Liver (tissue), 9 donors: ENCODE data around the gene ATP13A5. TPM values are rescaled to one million over a fixed set of nuclear protein-coding genes. Genes with fewer than 3 reads are reported as not detected.

Source experiments
- DNase-seq: peaks from one replicate; pipeline ENCODE4 v3.0.0-alpha.2; 2017; ENCODE audit warnings: low spot score
- H3K27ac ChIP-seq, 2 donors: one replicate each; pipeline ENCODE4 v1.7.0; 2013; ENCODE audit warnings: inconsistent platforms in 2 of 2, low read length in 2 of 2, control low read depth in 1 of 2, low read depth in 1 of 2, mild to moderate bottlenecking in 1 of 2
- H3K27me3 ChIP-seq, 4 donors: one replicate each; pipeline versions ENCODE4 v1.6.1 to v1.7.0; 2013; ENCODE audit warnings: low read length in 3 of 4, inconsistent platforms in 1 of 4, mild to moderate bottlenecking in 1 of 4, moderate library complexity in 1 of 4; ENCODE audit not compliant: control insufficient read depth in 4 of 4, insufficient read depth in 4 of 4
- H3K36me3 ChIP-seq, 4 donors: one replicate each; pipeline versions ENCODE4 v1.6.1 to v1.7.0; 2013; ENCODE audit warnings: low read length in 3 of 4, mild to moderate bottlenecking in 3 of 4, low read depth in 1 of 4, moderate library complexity in 1 of 4; ENCODE audit not compliant: control insufficient read depth in 4 of 4, insufficient read depth in 3 of 4
- H3K4me1 ChIP-seq, 4 donors: one replicate each; pipeline versions ENCODE4 v1.6.1 to v1.7.0; 2013; ENCODE audit warnings: low read length in 3 of 4, mild to moderate bottlenecking in 3 of 4, moderate library complexity in 1 of 4; ENCODE audit not compliant: control insufficient read depth in 4 of 4, insufficient read depth in 4 of 4
- H3K4me3 ChIP-seq, 3 donors: one replicate each; pipeline versions ENCODE4 v1.6.1 to v1.7.0; 2013; ENCODE audit warnings: low read length in 3 of 3, control low read depth in 1 of 3, low read depth in 1 of 3, mild to moderate bottlenecking in 1 of 3
- H3K9ac ChIP-seq, 2 donors: one replicate each; pipeline ENCODE4 v1.7.0; 2013; ENCODE audit warnings: low read length in 2 of 2, mild to moderate bottlenecking in 2 of 2, moderate library complexity in 2 of 2, control low read depth in 1 of 2, low read depth in 1 of 2
- H3K9me3 ChIP-seq, 4 donors: one replicate each; pipeline versions ENCODE4 v1.6.1 to v1.7.0; 2013; ENCODE audit warnings: low read length in 3 of 4; ENCODE audit not compliant: control insufficient read depth in 4 of 4
- CTCF ChIP-seq: fragments of 150-350 bp; IDR thresholded peaks from 2 replicates; pipeline ENCODE4 v1.5.1; 2017; ENCODE audit warnings: improper control_type of control experiment, low read depth, low read length; ENCODE audit not compliant: missing input control
- EGR1 ChIP-seq, 2 donors: IDR thresholded peaks; 2 replicates each; pipeline ENCODE4 v1.6.1; 2016 to 2018; ENCODE audit warnings: antibody characterized with exemption in 2 of 2, low read depth in 2 of 2
- FOXA2 ChIP-seq: IDR thresholded peaks from 2 replicates; pipeline ENCODE4 v1.6.1; 2016; ENCODE audit warnings: antibody characterized with exemption
- GABPA ChIP-seq, 2 donors: IDR thresholded peaks in 1 of 2; conservative IDR thresholded peaks in 1 of 2; 2 replicates each; pipeline ENCODE4 v1.6.1; 2016; ENCODE audit warnings: antibody characterized with exemption in 2 of 2, mild to moderate bottlenecking in 1 of 2, moderate library complexity in 1 of 2
- HNF4A ChIP-seq, 2 donors: conservative IDR thresholded peaks; 2 replicates each; pipeline ENCODE4 v1.6.1; 2016; ENCODE audit warnings: antibody characterized with exemption in 2 of 2, mild to moderate bottlenecking in 2 of 2
- HNF4G ChIP-seq: IDR thresholded peaks from 2 replicates; pipeline ENCODE4 v1.6.1; 2016; ENCODE audit warnings: antibody characterized with exemption
- JUND ChIP-seq, 2 donors: IDR thresholded peaks; 2 replicates each; pipeline ENCODE4 v1.6.1; 2016; ENCODE audit warnings: antibody characterized with exemption in 2 of 2
- NR2F2 ChIP-seq: IDR thresholded peaks from 2 replicates; pipeline ENCODE4 v1.6.1; 2016; ENCODE audit warnings: antibody characterized with exemption
- RAD21 ChIP-seq, 2 donors: IDR thresholded peaks; 2 replicates each; pipeline ENCODE4 v1.6.1; 2016; ENCODE audit warnings: antibody characterized with exemption in 2 of 2, mild to moderate bottlenecking in 2 of 2
- RXRA ChIP-seq, 2 donors: IDR thresholded peaks; 2 replicates each; pipeline ENCODE4 v1.6.1; 2017 to 2018; ENCODE audit warnings: antibody characterized with exemption in 2 of 2, mild to moderate bottlenecking in 1 of 2
- SP1 ChIP-seq: IDR thresholded peaks from 2 replicates; pipeline ENCODE4 v1.6.1; 2018; ENCODE audit warnings: antibody characterized with exemption, mild to moderate bottlenecking
- TAF1 ChIP-seq: conservative IDR thresholded peaks from 2 replicates; pipeline ENCODE4 v1.6.1; 2016; ENCODE audit warnings: antibody characterized with exemption, mild to moderate bottlenecking
- YY1 ChIP-seq: IDR thresholded peaks from 2 replicates; pipeline ENCODE4 v1.6.1; 2016; ENCODE audit warnings: antibody characterized with exemption, mild to moderate bottlenecking
- ZBTB33 ChIP-seq: IDR thresholded peaks from 2 replicates; pipeline ENCODE4 v1.6.1; 2016; ENCODE audit warnings: antibody characterized with exemption
- WGBS: extraction: QIAGEN DNeasy Blood & Tissue Kit; methylation state at CpG from one replicate; pipeline ENCODE4 v1.1.7; 2013; 5-methylcytosine and 5-hydroxymethylcytosine counted together
- polyA plus RNA-seq, 2 donors: library from polyadenylated mRNA; stranded (reverse) in 1 of 2; unstranded in 1 of 2; fragments of 200-250 nt in 1 of 2; fragments of >200 nt in 1 of 2; fragmentation: Nextera tagmentation in 1 of 2; extraction: Ambion mirVana in 1 of 2; gene quantifications; one replicate each; pipeline versions ENCODE4 v1.2.1 to v1.2.3, GENCODE V29; 2013 to 2015
- total RNA-seq, 2 donors: library from RNA; depleted of rRNA; stranded (reverse); fragments of >200 nt; gene quantifications; one replicate each; pipeline ENCODE4 v1.2.3, GENCODE V29; 2014
- TF ChIP-seq, protein P1 (sequence below): IDR thresholded peaks from 2 replicates; pipeline ENCODE4 v1.6.1; 2016; ENCODE audit warnings: antibody characterized with exemption
- TF ChIP-seq, protein P2 (sequence below): IDR thresholded peaks from 2 replicates; pipeline ENCODE4 v1.6.1; 2016; ENCODE audit warnings: antibody characterized with exemption, mild to moderate bottlenecking
- TF ChIP-seq, protein P3 (sequence below): IDR thresholded peaks from 2 replicates; pipeline ENCODE4 v1.6.1; 2016; ENCODE audit warnings: antibody characterized with exemption
- donor health status: healthy.
- donor health status: healthy.
- donor health status: healthy.
- donor health status: healthy.
- donor health status: healthy.

Gene ATP13A5
- total and polyA plus RNA-seq, 4 donors, result 0.21 TPM; not detected in 3

DNA sequence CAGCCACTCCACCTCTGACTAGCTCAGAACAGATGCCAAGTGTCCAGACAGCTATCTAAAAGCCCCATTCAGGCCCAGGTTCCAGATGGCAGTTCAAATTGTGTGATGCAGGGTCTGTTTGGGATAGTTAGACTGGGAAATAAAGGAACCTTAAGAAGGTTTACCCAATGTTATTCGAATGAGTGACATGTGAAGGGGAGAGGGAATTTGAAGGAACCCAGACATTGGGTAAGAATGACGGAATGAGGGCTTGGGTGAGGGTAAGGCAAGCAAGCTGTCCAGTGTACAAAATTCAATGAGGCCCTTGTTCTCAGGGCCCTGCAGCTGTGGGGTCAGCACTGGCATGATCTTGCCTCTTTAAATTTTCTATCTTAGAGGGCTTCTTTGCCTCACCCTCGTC, 34.1 kb downstream of the ATP13A5 start:
- Histone ChIP-seq H3K36me3 (no peaks in the 10 kb centered on the region), H3K9ac (no peak overlapping the region), H3K4me3 (no peak overlapping the region), H3K4me1 (no peaks in the 10 kb centered on the region), H3K9me3 (no peaks in the 10 kb centered on the region), H3K27me3 (peaks cover 0 to 4% (median 0%) of the 10 kb centered on the region in 4 donors), H3K27ac (no peak overlapping the region)
- TF ChIP-seq ZBTB33 (no peak), RXRA (IDR thresholded peaks at IDR 0.05) (no peak), CTCF (no peak), RAD21 (IDR thresholded peaks at IDR 0.05) (no peak), EGR1 (IDR thresholded peaks at IDR 0.05; ENCODE audit: low read depth in 2 of 2) (no peak), NR2F2 (no peak), HNF4G (no peak), FOXA2 (no peak), YY1 (no peak), HNF4A (conservative IDR thresholded peaks at IDR 0.05) (no peak), SP1 (no peak), JUND (IDR thresholded peaks at IDR 0.05) (no peak), GABPA (IDR thresholded peaks at IDR 0.05 in 1 of 2, conservative IDR thresholded peaks at IDR 0.05 in 1 of 2) (no peak)
- TF ChIP-seq, protein P1, sequence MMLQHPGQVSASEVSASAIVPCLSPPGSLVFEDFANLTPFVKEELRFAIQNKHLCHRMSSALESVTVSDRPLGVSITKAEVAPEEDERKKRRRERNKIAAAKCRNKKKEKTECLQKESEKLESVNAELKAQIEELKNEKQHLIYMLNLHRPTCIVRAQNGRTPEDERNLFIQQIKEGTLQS, result no peak
- TF ChIP-seq, protein P2, sequence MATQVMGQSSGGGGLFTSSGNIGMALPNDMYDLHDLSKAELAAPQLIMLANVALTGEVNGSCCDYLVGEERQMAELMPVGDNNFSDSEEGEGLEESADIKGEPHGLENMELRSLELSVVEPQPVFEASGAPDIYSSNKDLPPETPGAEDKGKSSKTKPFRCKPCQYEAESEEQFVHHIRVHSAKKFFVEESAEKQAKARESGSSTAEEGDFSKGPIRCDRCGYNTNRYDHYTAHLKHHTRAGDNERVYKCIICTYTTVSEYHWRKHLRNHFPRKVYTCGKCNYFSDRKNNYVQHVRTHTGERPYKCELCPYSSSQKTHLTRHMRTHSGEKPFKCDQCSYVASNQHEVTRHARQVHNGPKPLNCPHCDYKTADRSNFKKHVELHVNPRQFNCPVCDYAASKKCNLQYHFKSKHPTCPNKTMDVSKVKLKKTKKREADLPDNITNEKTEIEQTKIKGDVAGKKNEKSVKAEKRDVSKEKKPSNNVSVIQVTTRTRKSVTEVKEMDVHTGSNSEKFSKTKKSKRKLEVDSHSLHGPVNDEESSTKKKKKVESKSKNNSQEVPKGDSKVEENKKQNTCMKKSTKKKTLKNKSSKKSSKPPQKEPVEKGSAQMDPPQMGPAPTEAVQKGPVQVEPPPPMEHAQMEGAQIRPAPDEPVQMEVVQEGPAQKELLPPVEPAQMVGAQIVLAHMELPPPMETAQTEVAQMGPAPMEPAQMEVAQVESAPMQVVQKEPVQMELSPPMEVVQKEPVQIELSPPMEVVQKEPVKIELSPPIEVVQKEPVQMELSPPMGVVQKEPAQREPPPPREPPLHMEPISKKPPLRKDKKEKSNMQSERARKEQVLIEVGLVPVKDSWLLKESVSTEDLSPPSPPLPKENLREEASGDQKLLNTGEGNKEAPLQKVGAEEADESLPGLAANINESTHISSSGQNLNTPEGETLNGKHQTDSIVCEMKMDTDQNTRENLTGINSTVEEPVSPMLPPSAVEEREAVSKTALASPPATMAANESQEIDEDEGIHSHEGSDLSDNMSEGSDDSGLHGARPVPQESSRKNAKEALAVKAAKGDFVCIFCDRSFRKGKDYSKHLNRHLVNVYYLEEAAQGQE, result no peak
- TF ChIP-seq, protein P3, sequence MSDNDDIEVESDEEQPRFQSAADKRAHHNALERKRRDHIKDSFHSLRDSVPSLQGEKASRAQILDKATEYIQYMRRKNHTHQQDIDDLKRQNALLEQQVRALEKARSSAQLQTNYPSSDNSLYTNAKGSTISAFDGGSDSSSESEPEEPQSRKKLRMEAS, result no peak
- 50% methylated on average over 3 of the region's 3 CpGs for WGBS
- DNase-seq, result no peak

DNA sequence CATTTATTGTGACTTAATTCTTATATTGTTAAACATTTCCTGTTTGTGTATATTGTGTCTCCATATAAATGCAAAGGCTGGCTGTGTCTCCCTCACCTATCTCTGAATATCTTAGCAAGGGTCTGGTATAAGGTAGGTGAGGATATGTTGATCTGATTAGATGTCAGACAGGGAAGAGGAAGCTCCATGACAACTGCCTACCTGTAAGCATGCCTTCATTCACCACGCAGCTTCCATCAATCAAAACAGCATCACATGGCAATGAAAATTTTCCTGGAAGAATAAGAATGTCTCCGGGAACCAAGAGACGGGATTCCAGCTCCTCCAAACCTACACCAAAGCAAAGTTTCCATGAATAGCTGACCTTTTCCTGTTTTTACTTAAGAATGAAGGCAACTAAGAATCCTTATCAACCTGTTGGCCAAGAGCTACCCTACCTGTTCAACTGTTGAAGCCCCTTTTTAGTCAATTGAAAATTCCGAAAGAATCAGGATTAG, 34.8 kb downstream of the ATP13A5 start:
- no peak overlapping the region for H3K27ac ChIP-seq
- H3K4me1 ChIP-seq, result no peaks in the 10 kb centered on the region
- 88% methylated on average over 4 of the region's 4 CpGs for WGBS
- H3K9me3 ChIP-seq, result no peaks in the 10 kb centered on the region
- H3K4me3 ChIP-seq, result no peak overlapping the region
- no peak for DNase-seq
- H3K27me3 ChIP-seq, result peaks cover 0 to 4% (median 0%) of the 10 kb centered on the region in 4 donors
- no peak overlapping the region for H3K9ac ChIP-seq
- TF ChIP-seq EGR1 (IDR thresholded peaks at IDR 0.05; ENCODE audit: low read depth in 2 of 2) (no peak), HNF4A (conservative IDR thresholded peaks at IDR 0.05) (no peak), JUND (IDR thresholded peaks at IDR 0.05) (no peak), HNF4G (no peak), TAF1 (no peak), NR2F2 (no peak), SP1 (no peak), RAD21 (IDR thresholded peaks at IDR 0.05) (no peak)
- TF ChIP-seq, protein P1, result no peak
- TF ChIP-seq, protein P2, result no peak
- TF ChIP-seq, protein P3, result no peak
- H3K36me3 ChIP-seq, result no peaks in the 10 kb centered on the region
